Right renal pelvis (tissue), 4 donors: ENCODE measurements around the gene AIDA. TPM values are rescaled to one million over a fixed set of nuclear protein-coding genes. Genes with fewer than 3 reads are reported as not detected.
"Not testable (repeated sequence)": the region's sequence is repeated elsewhere in the genome, so short reads cannot be mapped to it uniquely, and the experiment has no call there.

ENCODE experiments used
- DNase-seq, 4 donors: peaks; one replicate each; pipeline ENCODE4 v3.0.0-alpha.2; 2013; ENCODE audit warnings: low read depth in 4 of 4, low spot score in 3 of 4, missing footprints in 1 of 4
- polyA plus RNA-seq, 4 donors: library from polyadenylated mRNA; unstranded; fragments of 120-200 nt; gene quantifications; one replicate each; pipeline ENCODE4 v1.2.1, GENCODE V29; 2013; ENCODE audit not compliant: insufficient read length in 4 of 4

Gene AIDA
- polyA plus RNA-seq, 4 donors: 65.7 to 79.5 (median 77.6) TPM

GRCh38 chr1:222713091-222713961 is 1.0 kb upstream of the AIDA start:
- DNase-seq: peak; percentile 84 to 94 (median 92)

- DNase-seq: peak; percentile 16 to 53 (median 42)
Observed at GRCh38 chr1:222711319-222712252, 705 bp downstream of the AIDA start.

GRCh38 chr1:222709700-222710153 is 2.6 kb downstream of the AIDA start:
- DNase-seq: no peak

GRCh38 chr1:222706815-222707214 is 5.5 kb downstream of the AIDA start:
- DNase-seq: no peak

- DNase-seq: no peak
Observed at GRCh38 chr1:222704260-222704659, 8.0 kb downstream of the AIDA start.

GRCh38 chr1:222702210-222702609 is 10.1 kb downstream of the AIDA start:
- no peak for DNase-seq

- DNase-seq: no peak
Observed at GRCh38 chr1:222697826-222698225, 14.5 kb downstream of the AIDA start.

GRCh38 chr1:222697203-222697602 is 15.1 kb downstream of the AIDA start:
- DNase-seq: no peak

GRCh38 chr1:222696741-222697140 is 15.6 kb downstream of the AIDA start:
- DNase-seq: no peak

- DNase-seq: no peak
Observed at GRCh38 chr1:222694927-222695326, 17.4 kb downstream of the AIDA start.

- no peak for DNase-seq
Observed at GRCh38 chr1:222691016-222691415, 21.3 kb downstream of the AIDA start.

GRCh38 chr1:222680080-222680479 is 32.2 kb downstream of the AIDA start:
- DNase-seq: no peak

GRCh38 chr1:222670110-222670509 is 42.2 kb downstream of the AIDA start:
- no peak for DNase-seq

- not testable (repeated sequence) for DNase-seq
Observed at GRCh38 chr1:222669107-222669506, 43.2 kb downstream of the AIDA start.

- not testable (repeated sequence) for DNase-seq
Observed at GRCh38 chr1:222668184-222668583, 44.1 kb downstream of the AIDA start.

- no peak for DNase-seq
Observed at GRCh38 chr1:222665964-222666363, 46.3 kb downstream of the AIDA start.

- no peak for DNase-seq
Observed at GRCh38 chr1:222663431-222663934, 48.8 kb downstream of the AIDA start.

- no peak for DNase-seq
Observed at GRCh38 chr1:222657899-222658298, 54.4 kb downstream of the AIDA start.

- DNase-seq: no peak
Observed at GRCh38 chr1:222656391-222657155, 55.7 kb downstream of the AIDA start.

GRCh38 chr1:222654849-222655248 is 57.4 kb downstream of the AIDA start:
- DNase-seq: no peak
